Endothelial cell of umbilical vein (primary cell): ENCODE data around the gene KCNJ13. TPM values are rescaled to one million over a fixed set of nuclear protein-coding genes. Genes with fewer than 3 reads are reported as not detected.

ENCODE experiments used
- BruUV-seq: library from RNA; stranded (reverse); fragments of 400-500 nt; replicated peaks from 2 replicates; lab custom pipeline; 2021; lab: Mats Ljungman, UMichigan
- CTCF ChIA-PET: fragments of 300-600, 350-600 bp; sonication (Branson Sonifier 250); formaldehyde crosslinking; loops from one replicate; lab custom pipeline; 2021; ENCODE audit warnings: antibody characterized with exemption, inconsistent platforms; lab: Charles Lee
- POLR2A ChIA-PET: fragments of 300-600, 350-600 bp; sonication (Branson Sonifier 250); formaldehyde crosslinking; loops from one replicate; lab custom pipeline; 2021; ENCODE audit warnings: antibody characterized with exemption, inconsistent platforms; lab: Charles Lee
- DNase-seq: peaks from one replicate; pipeline ENCODE4 v3.0.0-alpha.2; 2011; ENCODE audit warnings: low read depth, low spot score
- FAIRE-seq: peaks from 2 replicates; lab custom pipeline; 2011; peaks lifted over from hg19 to GRCh38; lab: Jason Lieb, UNC
- H2AFZ ChIP-seq: 2 replicates; pipeline ENCODE4 v1.6.0; 2012; ENCODE audit warnings: low read depth, low read length, control low read depth, inconsistent platforms
- H3K27ac ChIP-seq: 2 replicates; pipeline ENCODE4 v1.5.1; 2011; ENCODE audit warnings: low read depth, mild to moderate bottlenecking, control low read depth, low read length, moderate library complexity; ENCODE audit not compliant: insufficient read depth
- H3K27me3 ChIP-seq, 2 experiments: 2 replicates each; pipeline versions ENCODE4 v1.6.0 to v1.6.1; 2011; ENCODE audit warnings: low read length in 2 of 2, mixed read lengths in 1 of 2; ENCODE audit not compliant: control insufficient read depth in 2 of 2, insufficient read depth in 2 of 2
- H3K36me3 ChIP-seq, 2 experiments: 2 replicates in 1 of 2; 3 replicates in 1 of 2; pipeline ENCODE4 v1.5.1; 2011; ENCODE audit warnings: low read length in 2 of 2, mild to moderate bottlenecking in 1 of 2, moderate library complexity in 1 of 2; ENCODE audit not compliant: control insufficient read depth in 2 of 2, insufficient read depth in 2 of 2; ENCODE audit errors: extremely low read depth in 1 of 2
- H3K4me1 ChIP-seq: 3 replicates; pipeline ENCODE4 v1.5.1; 2011; ENCODE audit warnings: mild to moderate bottlenecking, low read length; ENCODE audit not compliant: control insufficient read depth, insufficient read depth; ENCODE audit errors: extremely low read depth
- H3K4me2 ChIP-seq: 2 replicates; pipeline ENCODE4 v1.6.1; 2011; ENCODE audit warnings: low read length, control low read depth, mixed read lengths; ENCODE audit not compliant: insufficient read depth
- H3K4me3 ChIP-seq, 3 experiments: fragments of 200-600 bp in 1 of 3; sonication (generic), shearing (Covaris generic) in 1 of 3; replicated peaks in 1 of 3; 2 replicates each; pipeline ENCODE4 v1.5.1; 2011 to 2016; ENCODE audit warnings: control low read depth in 3 of 3, low read length in 3 of 3, mild to moderate bottlenecking in 2 of 3, inconsistent platforms in 1 of 3, low read depth in 1 of 3, moderate library complexity in 1 of 3; ENCODE audit not compliant: insufficient read depth in 1 of 3
- H3K79me2 ChIP-seq: 2 replicates; pipeline ENCODE4 v1.6.0; 2012; ENCODE audit warnings: low read length, inconsistent platforms; ENCODE audit not compliant: control insufficient read depth, insufficient read depth
- H3K9ac ChIP-seq: replicated peaks from 2 replicates; pipeline ENCODE3; 2011; ENCODE audit warnings: low read length, control low read depth; ENCODE audit not compliant: insufficient read depth; ENCODE audit errors: extremely low read depth
- H3K9me1 ChIP-seq: replicated peaks from 3 replicates; pipeline ENCODE4 v1.6.0; 2011; ENCODE audit warnings: mild to moderate bottlenecking, low read length; ENCODE audit not compliant: control insufficient read depth, insufficient read depth; ENCODE audit errors: extremely low read depth
- H3K9me3 ChIP-seq: replicated peaks from 2 replicates; pipeline ENCODE4 v1.5.1; 2012; ENCODE audit warnings: low read length, inconsistent platforms; ENCODE audit not compliant: control insufficient read depth, insufficient read depth
- H4K20me1 ChIP-seq: replicated peaks from 2 replicates; pipeline ENCODE3; 2011; ENCODE audit warnings: mild to moderate bottlenecking, low read length; ENCODE audit not compliant: control insufficient read depth, insufficient read depth; ENCODE audit errors: extremely low read depth
- CTCF ChIP-seq, 2 donors: IDR thresholded peaks; 1 replicate in 1 of 2; 2 replicates in 1 of 2; pipeline ENCODE4 v1.5.1; 2011; ENCODE audit warnings: low read length in 2 of 2, mild to moderate bottlenecking in 2 of 2, moderate library complexity in 2 of 2, control low read depth in 1 of 2, inconsistent platforms in 1 of 2, low read depth in 1 of 2; ENCODE audit not compliant: insufficient read depth in 1 of 2; ENCODE audit errors: extremely low read depth in 1 of 2
- EZH2 ChIP-seq: IDR thresholded peaks from 2 replicates; pipeline ENCODE4 v1.6.1; 2012; ENCODE audit warnings: borderline replicate concordance, low read depth, mild to moderate bottlenecking, moderate library complexity, low read length, inconsistent platforms; ENCODE audit not compliant: severe bottlenecking
- FOS ChIP-seq: IDR thresholded peaks from 2 replicates; pipeline ENCODE4 v1.6.1; 2011; ENCODE audit warnings: mild to moderate bottlenecking, low read length, moderate library complexity, borderline replicate concordance; ENCODE audit not compliant: insufficient read depth
- GATA2 ChIP-seq: IDR thresholded peaks from 2 replicates; pipeline ENCODE4 v1.7.0; 2011; ENCODE audit warnings: low read depth, mild to moderate bottlenecking, moderate library complexity, mixed read lengths, low read length; ENCODE audit not compliant: insufficient read length, insufficient read depth
- JUN ChIP-seq: IDR thresholded peaks from 2 replicates; pipeline ENCODE4 v1.6.1; 2011; ENCODE audit warnings: borderline replicate concordance, low read depth; ENCODE audit not compliant: insufficient read length, insufficient read depth
- MAX ChIP-seq: IDR thresholded peaks from 2 replicates; pipeline ENCODE4 v1.6.1; 2011; ENCODE audit not compliant: insufficient read depth, insufficient read length
- MYC ChIP-seq: IDR thresholded peaks from one replicate; pipeline ENCODE4 v1.6.1; 2011; ENCODE audit warnings: mild to moderate bottlenecking, low read depth, low read length
- POLR2A ChIP-seq: IDR thresholded peaks from 2 replicates; pipeline ENCODE4 v1.6.1; 2012; ENCODE audit warnings: low read depth, mild to moderate bottlenecking, control low read depth, low read length
- POLR2AphosphoS5 ChIP-seq: IDR thresholded peaks from 2 replicates; pipeline ENCODE4 v1.6.1; 2012; ENCODE audit warnings: low read depth, mild to moderate bottlenecking, control low read depth, low read length, moderate library complexity; ENCODE audit not compliant: insufficient read depth
- dilution Hi-C: fragments of 300-500 bp; cut with MboI; formaldehyde crosslinking; loops from one replicate; pipeline ENCODE4 v1.15.0; 2019; ENCODE audit warnings: low sequenced_read_pairs; ENCODE audit not compliant: extremely low pct_ligation_motif_present
- intact Hi-C: fragments of 100-400 bp; cut with micrococcal nuclease; formaldehyde crosslinking; loops from one replicate; pipeline ENCODE4 v1.10.0; 2022
- polyA plus RNA-seq, 4 experiments: library from polyadenylated mRNA; depleted of rRNA in 3 of 4; stranded (reverse) in 3 of 4; unstranded in 1 of 4; fragments of >200 nt; gene quantifications; 2 replicates each; pipeline versions ENCODE4 v1.2.1 to v1.2.3, GENCODE V29; 2011 to 2012; ENCODE audit warnings: missing spikeins in 1 of 4
- total RNA-seq: library from RNA; stranded (reverse); gene quantifications from 2 replicates; pipeline ENCODE4 v1.2.3, GENCODE V29; 2021

KCNJ13 gene
- total and polyA plus RNA-seq, 2 donors (not counting 3 experiments of a cell fraction or from before 2014, with no cell fraction given), result not detected

GRCh38 chr2:232816657-232817056, 40.3 kb upstream of the KCNJ13 start:
- CTCF ChIA-PET, result no interaction called here
- Histone ChIP-seq H3K9ac (no peak overlapping the region), H3K27ac (no peak overlapping the region), H3K9me1 (no peaks in the 10 kb centered on the region), H3K36me3 (peaks cover 7 to 22% of the 10 kb centered on the region in 2 experiments), H3K27me3 (no peaks in the 10 kb centered on the region), H3K4me2 (no peak overlapping the region), H3K4me3 (no peak overlapping the region), H3K9me3 (no peaks in the 10 kb centered on the region), H4K20me1 (no peaks in the 10 kb centered on the region), H3K79me2 (no peaks in the 10 kb centered on the region), H3K4me1 (peaks cover 2% of the 10 kb centered on the region), H2AFZ (no peak overlapping the region)
- POLR2A ChIA-PET, result no interaction called here
- BruUV-seq, result no TSS peak
- FAIRE-seq, result no peak
- no peak for TF ChIP-seq EZH2
- no peak for TF ChIP-seq MYC
- no peak for TF ChIP-seq JUN
- no peak for TF ChIP-seq FOS
- TF ChIP-seq POLR2A, result no peak
- no peak for TF ChIP-seq CTCF (IDR thresholded peaks at IDR 0.05; ENCODE audit: extremely low read depth in 1 of 2, insufficient read depth in 1 of 2, low read depth in 1 of 2, low read length in 2 of 2)
- TF ChIP-seq GATA2, result no peak
- TF ChIP-seq MAX, result no peak
- TF ChIP-seq POLR2AphosphoS5, result no peak
- intact Hi-C loops, result no loop called here
- dilution Hi-C loops, result no loop called here
- no peak for DNase-seq
